Fibroblast of skin of back (primary cell): ENCODE measurements around the gene RTN4R.

Experiments used
- DNase-seq: peaks from one replicate; pipeline ENCODE4 v3.0.0-alpha.2; 2013

The RTN4R gene

GRCh38 chr22:20241579-20242392, 26.3 kb downstream of the RTN4R start:
- no peak for DNase-seq

GRCh38 chr22:20240900-20241299, 27.2 kb downstream of the RTN4R start:
- no peak for DNase-seq

GRCh38 chr22:20240447-20240764, 27.7 kb downstream of the RTN4R start:
- DNase-seq: peak; percentile 27

- no peak for DNase-seq
Measured at GRCh38 chr22:20239676-20240446, 28.3 kb downstream of the RTN4R start.

GRCh38 chr22:20238901-20239675, 29.0 kb downstream of the RTN4R start:
- DNase-seq: no peak

- DNase-seq: peak; percentile 20
Measured at GRCh38 chr22:20238536-20238900, 29.6 kb downstream of the RTN4R start.

- no peak for DNase-seq
Measured at GRCh38 chr22:20237480-20238440, 30.4 kb downstream of the RTN4R start.

GRCh38 chr22:20236052-20236717, 31.9 kb downstream of the RTN4R start:
- DNase-seq: no peak

- no peak for DNase-seq
Measured at GRCh38 chr22:20235389-20235991, 32.6 kb downstream of the RTN4R start.

- no peak for DNase-seq
Measured at GRCh38 chr22:20234760-20235388, 33.2 kb downstream of the RTN4R start.

- no peak for DNase-seq
Measured at GRCh38 chr22:20234314-20234682, 33.8 kb downstream of the RTN4R start.

- no peak for DNase-seq
Measured at GRCh38 chr22:20233351-20234313, 34.5 kb downstream of the RTN4R start.

- no peak for DNase-seq
Measured at GRCh38 chr22:20232781-20233180, 35.3 kb downstream of the RTN4R start.

GRCh38 chr22:20232237-20232598, 35.9 kb downstream of the RTN4R start:
- DNase-seq: no peak

GRCh38 chr22:20231514-20232236, 36.4 kb downstream of the RTN4R start:
- no peak for DNase-seq

GRCh38 chr22:20230777-20231420, 37.2 kb downstream of the RTN4R start:
- DNase-seq: no peak

GRCh38 chr22:20229916-20230775, 38.0 kb downstream of the RTN4R start:
- DNase-seq: no peak
